ENCODE data around the gene ANXA4.
"Not testable (repeated sequence)": the region's sequence is repeated elsewhere in the genome, so short reads cannot be mapped to it uniquely, and the experiment has no call there.

Gene ANXA4

GRCh38 chr2:69781321-69782248, 39.7 kb downstream of the ANXA4 start:
- peak; percentile 13 for DNase-seq

- DNase-seq = no peak
These were observed 42.3 kb downstream of the ANXA4 start for GRCh38 chr2:69784228-69784627.

GRCh38 chr2:69785358-69785757, 43.4 kb downstream of the ANXA4 start:
- no peak for DNase-seq

GRCh38 chr2:69786052-69786560, 44.2 kb downstream of the ANXA4 start:
- no peak for DNase-seq

GRCh38 chr2:69789175-69789721, 47.3 kb downstream of the ANXA4 start:
- DNase-seq = no peak

- DNase-seq = no peak
These were observed 48.1 kb downstream of the ANXA4 start for GRCh38 chr2:69789772-69790600.

- no peak for DNase-seq
These were observed 48.6 kb downstream of the ANXA4 start for GRCh38 chr2:69790601-69790959.

GRCh38 chr2:69791045-69791444, 49.1 kb downstream of the ANXA4 start:
- DNase-seq = no peak

- DNase-seq = no peak
These were observed 54.2 kb downstream of the ANXA4 start for GRCh38 chr2:69796174-69796573.

GRCh38 chr2:69797235-69797634, 55.3 kb downstream of the ANXA4 start:
- no peak for DNase-seq

GRCh38 chr2:69797836-69798289, 55.9 kb downstream of the ANXA4 start:
- no peak for DNase-seq

- DNase-seq = no peak
These were observed 56.5 kb downstream of the ANXA4 start for GRCh38 chr2:69798290-69798908.

- DNase-seq = no peak
These were observed 57.1 kb downstream of the ANXA4 start for GRCh38 chr2:69798909-69799526.

GRCh38 chr2:69801745-69802290, 59.9 kb downstream of the ANXA4 start:
- DNase-seq = no peak

- not testable (repeated sequence) for DNase-seq
These were observed 60.9 kb downstream of the ANXA4 start for GRCh38 chr2:69802781-69803367.

- DNase-seq = no peak
These were observed 62.5 kb downstream of the ANXA4 start for GRCh38 chr2:69804416-69804815.

GRCh38 chr2:69805887-69806286, 64.0 kb downstream of the ANXA4 start:
- no peak for DNase-seq

- no peak for DNase-seq
These were observed 66.0 kb downstream of the ANXA4 start for GRCh38 chr2:69807821-69808540.

- no peak for DNase-seq
These were observed 68.6 kb downstream of the ANXA4 start for GRCh38 chr2:69810550-69810949.

GRCh38 chr2:69811018-69811417, 69.1 kb downstream of the ANXA4 start:
- DNase-seq = no peak

- no peak for DNase-seq
These were observed 69.7 kb downstream of the ANXA4 start for GRCh38 chr2:69811591-69811990.
